ENCODE measurements around the gene EDC3. TPM values are rescaled to one million over a fixed set of nuclear protein-coding genes. Genes with fewer than 3 reads are reported as not detected.
"Not testable (repeated sequence)": the region's sequence is repeated elsewhere in the genome, so short reads cannot be mapped to it uniquely, and the experiment has no call there.

Gene EDC3
- total and polyA plus RNA-seq, 12 donors = 3.9 to 25.3 (median 16.1) TPM

DNA sequence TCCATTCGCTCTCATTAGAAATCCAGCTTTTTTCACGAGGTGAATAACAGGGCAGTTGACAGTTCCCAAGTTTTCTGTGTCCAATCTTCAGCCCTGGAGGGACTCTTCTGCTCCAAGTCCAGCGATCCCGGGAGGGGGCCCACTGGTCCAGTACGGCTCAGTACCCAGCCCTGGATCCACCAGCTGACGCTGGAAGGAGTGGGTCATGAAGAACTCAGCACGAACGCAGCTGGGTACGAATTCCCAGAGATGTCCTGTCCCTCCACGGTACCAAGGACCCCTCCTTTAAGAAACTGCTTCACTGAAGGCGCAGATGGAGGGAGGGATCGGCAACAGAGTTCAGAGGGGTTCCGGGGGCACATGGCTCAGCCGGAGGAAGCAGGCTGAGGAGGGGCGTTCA, 96.7 kb downstream of the EDC3 start:
- WGBS, 4 donors = 70 to 84% (median 80%) methylated on average over 15 of the region's 15 CpGs
- H3K27ac ChIP-seq = peak overlapping the region in 4 of 5 donors; percentile 63 to 90 (median 78)

DNA sequence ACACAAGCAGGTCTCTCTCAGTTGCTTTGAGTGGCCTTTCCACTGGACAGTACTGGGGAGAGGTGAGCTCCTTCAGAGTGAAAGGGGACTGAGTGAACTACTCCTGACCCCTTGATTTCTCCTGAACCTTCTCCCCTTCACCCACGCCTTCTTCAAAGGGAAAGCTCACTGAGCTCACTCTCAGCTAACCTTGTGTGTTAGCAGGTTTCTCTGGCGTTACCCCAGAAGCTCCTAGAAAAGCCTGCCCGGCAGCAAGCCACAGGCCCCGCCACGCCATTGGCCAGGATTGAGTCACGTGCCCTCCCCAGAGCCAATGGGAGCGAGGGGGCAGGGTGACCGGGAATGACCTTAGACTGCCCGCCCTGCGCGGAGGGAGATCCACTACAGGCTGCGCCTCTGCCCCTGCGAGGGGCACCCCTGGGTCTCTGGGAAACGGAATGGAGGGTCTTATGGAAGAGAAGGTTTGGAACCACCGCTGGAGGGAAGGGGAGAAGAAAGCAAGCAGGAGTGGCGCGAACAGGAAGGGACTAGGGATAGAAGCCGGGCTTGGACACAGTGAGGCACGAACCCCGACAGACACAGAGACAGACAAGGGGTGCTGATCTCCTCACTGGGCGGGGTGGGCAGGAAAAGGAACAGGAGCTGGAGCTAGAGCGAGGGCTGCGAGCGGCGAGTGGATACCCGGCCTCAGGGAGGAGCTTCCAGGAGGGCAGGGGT, 97.5 kb downstream of the EDC3 start:
- Histone ChIP-seq H3K27me3 (no peaks in the 10 kb centered on the region), H3K9me3 (replicated peaks in 1 of 3) (no peaks in the 10 kb centered on the region), H3K4me3 (peak overlapping the region; percentile 17 to 56 (median 42)), H3K4me1 (replicated peaks in 1 of 2) (peaks cover 13 to 30% of the 10 kb centered on the region in 2 donors), H3K27ac (peak overlapping the region; percentile 63 to 90 (median 76)), H3K36me3 (replicated peaks in 1 of 2) (peaks cover 0 to 4% of the 10 kb centered on the region in 2 donors)
- TF ChIP-seq CTCF (IDR thresholded peaks at IDR 0.05) (no peak), POLR2A (IDR thresholded peaks at IDR 0.05) (peak; percentile 34 to 60)
- WGBS, 4 donors = 12 to 41% (median 22%) methylated on average over 24 to 26 of the region's 26 CpGs
- DNase-seq = peak; percentile 94 to 98 (median 96)
- intact Hi-C loops (cut with DNase I) = no loop called here

More for the DNA sequence above, 96.7 kb downstream of the EDC3 start:
- intact Hi-C loops (cut with DNase I) = no loop called here
- Histone ChIP-seq H3K27me3 (no peaks in the 10 kb centered on the region), H3K4me1 (replicated peaks in 1 of 2) (peaks cover 13 to 30% of the 10 kb centered on the region in 2 donors), H3K4me3 (peak overlapping the region in 3 of 4 donors; percentile 17 to 56 (median 52)), H3K36me3 (replicated peaks in 1 of 2) (no peaks in the 10 kb centered on the region), H3K9me3 (replicated peaks in 1 of 3) (no peaks in the 10 kb centered on the region)
- no peak for TF ChIP-seq POLR2A (IDR thresholded peaks at IDR 0.05)
- DNase-seq = peak in 1 of 7 donors; percentile 17

GRCh38 chr15:74597146-74597705, 98.6 kb downstream of the EDC3 start:
- H3K27ac ChIP-seq; H3K9me3 ChIP-seq (replicated peaks in 1 of 3); H3K4me3 ChIP-seq; H3K36me3 ChIP-seq (replicated peaks in 1 of 2); DNase-seq; H3K27me3 ChIP-seq; intact Hi-C loops (cut with DNase I): not testable (repeated sequence)
- peaks cover 13 to 25% of the 10 kb centered on the region in 2 donors for H3K4me1 ChIP-seq (replicated peaks in 1 of 2)
- 90 to 94% (median 91%) methylated on average over 12 to 15 of the region's 16 CpGs for WGBS, 4 donors

DNA sequence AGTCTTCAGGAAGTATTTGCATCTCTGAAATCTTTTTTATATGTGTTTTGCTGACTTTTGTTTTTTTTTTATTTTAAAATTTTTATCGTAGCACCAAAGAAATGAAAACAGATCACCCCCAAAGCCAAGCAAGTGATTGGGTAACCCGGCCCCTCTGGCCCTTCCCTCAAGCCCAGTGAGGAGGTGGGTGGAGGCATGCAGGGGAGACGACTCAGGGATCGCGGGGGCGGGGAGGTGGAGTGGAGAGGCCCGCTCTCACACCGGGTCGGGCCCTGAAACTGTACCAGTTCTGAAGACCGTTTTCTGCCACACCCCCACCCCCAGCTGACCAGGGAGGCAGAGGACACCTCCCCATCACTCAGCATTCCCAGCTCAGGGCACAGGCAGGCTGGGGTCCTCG, 99.1 kb downstream of the EDC3 start:
- H3K4me3 ChIP-seq; H3K9me3 ChIP-seq (replicated peaks in 1 of 3); intact Hi-C loops (cut with DNase I); H3K27me3 ChIP-seq; H3K27ac ChIP-seq: not testable (repeated sequence)
- peak in 1 of 7 donors; percentile 26 for DNase-seq
- 79 to 88% (median 83%) methylated on average over 10 of the region's 11 CpGs for WGBS, 4 donors
- peaks cover 0 to 12% of the 10 kb centered on the region in 2 donors for H3K36me3 ChIP-seq (replicated peaks in 1 of 2)
- H3K4me1 ChIP-seq (replicated peaks in 1 of 2) = peaks cover 13 to 23% of the 10 kb centered on the region in 2 donors

DNA sequence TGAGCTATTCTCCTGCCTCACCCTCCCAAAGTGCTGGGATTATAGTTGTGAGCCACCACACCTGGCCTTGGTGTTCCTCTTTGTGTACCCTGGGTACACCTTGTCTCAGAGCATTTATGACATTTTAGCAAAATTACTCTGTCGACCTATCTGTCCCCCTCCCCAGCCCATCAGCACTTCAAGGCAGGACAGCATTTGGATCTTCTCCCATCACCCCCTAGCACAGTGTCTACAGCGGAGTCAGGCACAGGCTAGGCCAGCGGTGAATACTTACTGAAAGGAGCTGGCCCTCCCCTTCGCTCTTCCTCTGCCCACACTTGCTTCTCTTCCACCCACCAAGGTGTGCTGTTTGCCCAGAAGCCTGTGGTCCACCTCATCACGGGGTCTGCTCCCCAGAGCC, 100.6 kb downstream of the EDC3 start:
- H3K36me3 ChIP-seq (replicated peaks in 1 of 2) = peaks cover 0 to 15% of the 10 kb centered on the region in 2 donors

GRCh38 chr15:74594455-74594854, 101.4 kb downstream of the EDC3 start:
- Histone ChIP-seq H3K27ac (no peak overlapping the region), H3K4me1 (replicated peaks in 1 of 2) (peaks cover 9 to 13% of the 10 kb centered on the region in 2 donors), H3K36me3 (replicated peaks in 1 of 2) (peaks cover 0 to 17% of the 10 kb centered on the region in 2 donors), H3K4me3 (no peak overlapping the region), H3K9me3 (replicated peaks in 1 of 3) (no peaks in the 10 kb centered on the region), H3K27me3 (no peaks in the 10 kb centered on the region)
- TF ChIP-seq CTCF (IDR thresholded peaks at IDR 0.05) (no peak), POLR2A (IDR thresholded peaks at IDR 0.05) (no peak)
- 96 to 99% (median 97%) methylated on average over 4 of the region's 4 CpGs for WGBS, 4 donors
- DNase-seq = no peak
- intact Hi-C loops (cut with DNase I) = no loop called here

More for the DNA sequence above, 100.6 kb downstream of the EDC3 start:
- no peak for DNase-seq
- H3K27me3 ChIP-seq = no peaks in the 10 kb centered on the region
- H3K9me3 ChIP-seq (replicated peaks in 1 of 3) = no peaks in the 10 kb centered on the region
- no peak overlapping the region for H3K4me3 ChIP-seq
- no peak for TF ChIP-seq POLR2A (IDR thresholded peaks at IDR 0.05)
- H3K27ac ChIP-seq = no peak overlapping the region
- 92 to 97% (median 94%) methylated on average over 4 to 5 of the region's 5 CpGs for WGBS, 4 donors
- H3K4me1 ChIP-seq (replicated peaks in 1 of 2) = peaks cover 13 to 21% of the 10 kb centered on the region in 2 donors
- intact Hi-C loops (cut with DNase I) = no loop called here
